ENCODE data around the gene IL10RA.

DNA sequence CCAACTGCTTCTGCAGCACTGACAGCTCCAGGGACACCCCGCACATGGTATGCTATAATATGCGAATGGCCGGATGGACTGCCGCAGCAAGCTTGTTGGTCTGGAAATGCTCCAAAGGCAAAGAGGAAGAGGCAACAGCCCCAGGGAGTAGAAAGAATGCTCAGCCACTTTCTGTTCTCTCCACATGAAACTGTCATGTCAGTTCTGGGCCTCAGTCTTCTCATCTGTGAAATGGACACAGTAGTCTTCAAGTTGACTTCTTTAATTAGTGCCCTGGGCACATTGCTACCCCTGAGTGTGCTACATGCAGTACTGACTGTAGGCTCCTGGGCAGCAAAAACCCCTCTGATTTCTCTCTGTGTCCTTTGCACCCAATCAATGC, 19.9 kb downstream of the IL10RA start:
- TF ChIP-seq, protein P1, sequence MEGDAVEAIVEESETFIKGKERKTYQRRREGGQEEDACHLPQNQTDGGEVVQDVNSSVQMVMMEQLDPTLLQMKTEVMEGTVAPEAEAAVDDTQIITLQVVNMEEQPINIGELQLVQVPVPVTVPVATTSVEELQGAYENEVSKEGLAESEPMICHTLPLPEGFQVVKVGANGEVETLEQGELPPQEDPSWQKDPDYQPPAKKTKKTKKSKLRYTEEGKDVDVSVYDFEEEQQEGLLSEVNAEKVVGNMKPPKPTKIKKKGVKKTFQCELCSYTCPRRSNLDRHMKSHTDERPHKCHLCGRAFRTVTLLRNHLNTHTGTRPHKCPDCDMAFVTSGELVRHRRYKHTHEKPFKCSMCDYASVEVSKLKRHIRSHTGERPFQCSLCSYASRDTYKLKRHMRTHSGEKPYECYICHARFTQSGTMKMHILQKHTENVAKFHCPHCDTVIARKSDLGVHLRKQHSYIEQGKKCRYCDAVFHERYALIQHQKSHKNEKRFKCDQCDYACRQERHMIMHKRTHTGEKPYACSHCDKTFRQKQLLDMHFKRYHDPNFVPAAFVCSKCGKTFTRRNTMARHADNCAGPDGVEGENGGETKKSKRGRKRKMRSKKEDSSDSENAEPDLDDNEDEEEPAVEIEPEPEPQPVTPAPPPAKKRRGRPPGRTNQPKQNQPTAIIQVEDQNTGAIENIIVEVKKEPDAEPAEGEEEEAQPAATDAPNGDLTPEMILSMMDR (IDR thresholded peaks at IDR 0.05): no peak
- TF ChIP-seq POLR2AphosphoS5 (IDR thresholded peaks at IDR 0.05): no peak
- TF ChIP-seq POLR2A (IDR thresholded peaks at IDR 0.05; ENCODE audit: low read depth): no peak

Data from esophagus muscularis mucosa (tissue), 3 donors.